Retina (tissue), 1 donor: ENCODE data around the gene CITED4.

ENCODE experiments used
- DNase-seq: peaks from one replicate; pipeline ENCODE4 v3.0.0-alpha.2; 2016

Gene CITED4

GRCh38 chr1:40831001-40831732, 31.0 kb downstream of the CITED4 start:
- no peak for DNase-seq

DNA sequence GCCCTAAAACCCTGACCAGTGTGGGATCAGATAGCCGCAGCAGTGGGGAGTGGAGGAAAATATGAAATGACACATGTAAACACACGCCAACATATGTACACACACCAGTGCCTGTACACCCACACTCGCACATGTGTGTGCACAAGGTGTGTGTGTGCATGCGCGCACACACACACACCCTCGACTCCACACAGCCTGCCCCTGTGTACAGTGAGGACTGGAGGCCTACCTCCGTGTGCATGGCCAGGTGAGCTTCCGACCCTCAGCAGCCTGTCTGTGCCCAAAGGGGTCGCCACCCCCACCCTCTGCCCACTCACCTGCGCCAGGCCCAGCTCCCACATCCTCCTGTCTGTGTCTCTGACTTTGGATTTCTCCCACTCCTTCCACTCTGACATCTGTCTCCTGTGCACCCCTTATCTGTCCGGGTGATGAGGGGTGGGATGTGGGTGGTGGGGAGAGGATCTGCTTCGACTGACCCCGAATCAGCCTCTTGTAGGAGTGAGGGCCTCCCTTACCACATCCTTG, 31.7 kb downstream of the CITED4 start:
- no peak for DNase-seq

- no peak for DNase-seq
These were observed 32.4 kb downstream of the CITED4 start for GRCh38 chr1:40829631-40830245.

- DNase-seq, result no peak
These were observed 36.2 kb downstream of the CITED4 start for GRCh38 chr1:40825996-40826395.

DNA sequence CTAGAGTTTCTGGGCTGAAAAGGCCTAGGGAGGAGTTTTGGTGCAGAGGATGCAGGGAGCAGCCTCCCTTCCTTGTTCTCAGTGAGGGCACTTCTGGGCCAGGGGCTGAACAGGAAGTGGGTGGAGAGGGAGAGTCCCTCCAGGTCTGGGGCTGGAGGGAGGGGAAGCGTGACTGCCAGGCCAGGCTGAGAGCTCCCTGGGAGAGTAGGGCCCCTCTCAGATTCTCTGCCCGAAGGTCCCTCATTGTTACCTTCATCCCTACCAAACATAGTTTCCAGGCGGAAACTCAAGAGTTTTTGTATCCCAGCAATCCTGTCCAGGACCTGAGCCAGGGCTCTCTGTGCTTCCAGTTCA, 36.8 kb downstream of the CITED4 start:
- DNase-seq, result no peak

DNA sequence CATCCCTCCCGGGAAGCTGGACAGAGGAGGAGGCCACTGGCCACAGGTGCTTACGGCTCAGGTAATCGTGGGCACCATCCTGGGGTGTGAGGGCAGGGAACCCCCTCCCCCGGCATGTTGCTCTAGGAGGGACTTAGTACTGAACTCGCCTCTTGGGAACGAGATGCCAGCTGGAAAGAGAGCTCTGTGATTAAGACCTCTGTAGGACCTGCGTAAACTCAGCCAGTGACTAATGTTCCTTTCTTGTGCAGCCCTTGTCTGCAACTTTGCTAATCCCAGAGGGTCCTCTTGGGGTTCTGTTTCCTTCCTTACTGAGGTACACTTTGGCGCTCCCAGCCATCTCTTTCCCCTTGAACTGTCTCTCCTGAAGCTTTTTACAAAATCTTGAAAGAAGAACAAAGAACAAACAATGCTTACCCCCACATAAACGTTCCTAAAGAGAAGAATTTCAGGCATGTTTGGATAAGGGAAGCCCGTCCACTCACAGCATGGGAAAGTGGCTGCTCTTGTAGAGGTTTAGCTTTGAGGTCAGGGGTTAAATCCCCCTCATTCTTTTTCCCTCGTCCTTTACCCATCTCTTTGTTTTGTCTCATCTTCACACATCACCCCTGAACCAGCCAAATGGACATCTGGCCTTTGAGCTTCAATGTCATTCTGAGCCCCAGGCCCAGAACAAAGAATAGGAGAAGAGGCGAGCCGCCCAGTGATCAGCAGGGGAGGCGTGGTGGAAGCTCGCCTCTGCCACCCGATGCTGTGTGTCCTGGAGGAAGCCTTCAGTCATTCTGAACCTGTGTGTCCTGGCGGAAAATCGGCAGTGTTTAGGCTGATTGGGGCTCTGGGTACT, 37.4 kb downstream of the CITED4 start:
- no peak for DNase-seq

- DNase-seq, result no peak
These were observed 38.2 kb downstream of the CITED4 start for GRCh38 chr1:40823983-40824382.

DNA sequence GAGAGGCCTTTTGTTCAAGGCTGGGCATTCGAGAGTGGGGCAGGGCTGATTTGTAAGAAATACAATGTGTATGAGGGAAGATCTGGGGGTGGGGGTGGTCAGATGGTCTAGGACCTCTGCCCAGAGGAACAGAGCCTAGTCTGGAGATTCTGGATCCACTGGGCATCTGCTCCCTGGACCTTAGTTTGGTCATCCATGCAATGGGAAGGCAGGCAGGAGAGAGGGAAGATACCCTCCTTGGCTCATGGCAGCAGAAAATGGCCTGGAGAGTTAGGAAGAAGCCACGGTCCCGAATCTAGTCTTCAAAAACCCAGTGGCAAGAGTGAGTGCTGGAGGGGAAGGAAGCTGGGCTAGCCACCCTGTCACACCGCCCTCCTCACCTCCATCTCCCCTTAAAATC, 38.8 kb downstream of the CITED4 start:
- no peak for DNase-seq

DNA sequence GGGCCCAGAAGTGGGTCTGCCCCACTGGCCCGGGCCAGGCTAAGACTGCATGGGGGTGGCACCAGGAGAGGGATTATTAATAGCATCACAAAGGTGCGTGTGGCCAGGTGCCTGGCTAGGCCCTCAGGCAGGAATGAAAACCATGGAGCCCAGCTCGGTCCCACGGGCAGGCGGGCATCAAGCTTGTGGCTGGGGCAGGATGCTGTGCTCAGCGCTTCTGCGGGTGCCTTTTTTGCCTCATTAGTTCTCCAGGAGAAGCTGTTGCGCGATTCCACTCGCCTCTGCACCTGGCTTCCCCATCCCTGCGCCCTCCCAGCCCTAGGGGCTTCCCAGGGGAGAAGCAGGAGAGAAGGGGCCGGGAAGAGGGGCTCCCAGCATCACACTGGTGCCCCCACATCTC, 39.3 kb downstream of the CITED4 start:
- no peak for DNase-seq

DNA sequence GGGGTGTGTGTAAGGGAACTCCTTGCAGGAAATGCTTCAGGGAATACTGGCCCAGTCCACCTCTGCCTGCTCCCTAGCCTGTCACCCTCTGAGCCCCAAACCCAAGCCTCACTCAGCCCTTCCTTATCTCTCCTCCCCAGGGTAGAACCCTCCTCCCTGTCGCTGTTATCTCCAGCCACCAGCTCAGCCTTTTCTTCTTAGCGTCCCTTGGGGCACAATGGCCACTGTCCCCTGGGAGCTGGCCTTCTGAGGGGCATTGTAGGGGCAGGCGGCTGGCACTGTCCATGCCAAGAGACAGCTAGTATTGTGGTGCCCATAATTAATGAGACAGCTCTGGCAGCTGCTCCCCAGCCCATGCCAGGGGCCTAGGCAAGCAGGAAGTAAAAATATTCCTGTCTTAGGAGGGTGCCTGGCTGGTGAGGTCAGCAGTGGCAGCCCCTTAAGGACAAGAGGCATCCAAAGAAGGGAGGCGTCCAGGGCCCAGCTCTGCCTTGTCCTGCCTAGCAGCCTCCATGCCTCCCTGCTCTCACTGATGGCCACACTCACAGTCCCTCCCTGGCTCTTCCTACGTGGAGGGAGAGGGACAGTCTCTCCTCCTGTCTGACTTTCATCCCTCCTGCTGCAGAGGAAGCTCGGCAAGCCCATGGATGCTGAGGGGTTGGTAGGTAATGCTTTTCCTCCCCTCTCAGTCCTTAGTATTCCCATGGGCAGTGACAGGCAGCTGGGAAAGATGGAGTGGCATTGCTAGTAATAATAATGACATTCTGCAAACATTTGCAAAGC, 41.1 kb downstream of the CITED4 start:
- DNase-seq, result no peak

DNA sequence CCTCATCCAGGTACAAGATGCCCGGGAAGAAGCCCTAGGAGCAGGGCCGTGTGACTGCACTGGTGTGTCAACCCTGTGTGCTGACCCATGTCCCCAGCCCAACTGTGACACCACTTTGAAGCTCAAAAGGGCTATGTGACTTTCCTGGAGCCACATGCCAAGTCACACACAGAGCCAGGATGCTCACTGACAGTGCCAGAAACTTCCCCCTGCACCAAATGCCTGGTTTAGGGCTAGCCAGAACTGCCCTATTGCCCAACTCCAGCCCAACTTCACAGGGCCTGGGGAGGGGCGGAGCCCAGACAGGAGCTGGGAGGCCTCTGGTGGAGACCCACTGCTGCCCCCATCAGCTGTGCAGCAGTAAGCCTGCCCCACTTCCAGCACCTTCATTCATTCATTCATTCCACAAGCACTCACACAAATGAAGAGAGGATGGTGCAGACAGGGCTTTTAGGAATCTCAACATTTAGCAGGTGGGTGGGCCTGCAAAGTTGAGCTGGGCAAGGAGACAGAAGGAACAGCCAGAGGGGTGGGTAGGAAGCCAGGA, 41.8 kb downstream of the CITED4 start:
- DNase-seq, result no peak

- no peak for DNase-seq
These were observed 43.1 kb downstream of the CITED4 start for GRCh38 chr1:40819101-40819500.

GRCh38 chr1:40818264-40818961, 43.8 kb downstream of the CITED4 start:
- DNase-seq, result peak; percentile 64

GRCh38 chr1:40817791-40818263, 44.3 kb downstream of the CITED4 start:
- no peak for DNase-seq

DNA sequence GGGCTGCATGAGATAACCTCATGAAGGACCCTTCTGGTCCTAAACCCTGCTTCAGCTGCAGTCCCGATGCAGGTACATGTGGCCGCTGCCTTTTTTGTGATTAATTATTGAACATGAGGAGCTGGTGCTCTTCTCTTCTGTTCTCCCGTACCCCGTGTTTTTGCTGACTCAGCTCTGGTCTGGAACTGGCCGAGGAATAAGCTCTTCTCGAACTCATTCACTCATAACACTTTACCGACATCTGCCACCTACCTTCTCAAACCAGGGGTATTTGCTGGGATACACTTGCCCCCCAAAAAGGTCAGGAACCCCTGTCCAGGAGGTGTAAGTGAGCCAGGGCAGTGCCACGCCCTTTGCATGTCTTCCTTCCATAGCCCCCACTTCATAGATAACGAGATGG, 46.7 kb downstream of the CITED4 start:
- DNase-seq, result no peak
